HG03139 (cell line): ENCODE measurements around the gene IL31.
"Not testable (repeated sequence)": the region's sequence is repeated elsewhere in the genome, so short reads cannot be mapped to it uniquely, and the experiment has no call there.

ENCODE experiments used
- ATAC-seq: cut with Tn5 transposase; IDR thresholded peaks from one replicate; pipeline ENCODE4 v1.9.1; 2021; ENCODE audit not compliant: unreplicated experiment

IL31 gene

DNA sequence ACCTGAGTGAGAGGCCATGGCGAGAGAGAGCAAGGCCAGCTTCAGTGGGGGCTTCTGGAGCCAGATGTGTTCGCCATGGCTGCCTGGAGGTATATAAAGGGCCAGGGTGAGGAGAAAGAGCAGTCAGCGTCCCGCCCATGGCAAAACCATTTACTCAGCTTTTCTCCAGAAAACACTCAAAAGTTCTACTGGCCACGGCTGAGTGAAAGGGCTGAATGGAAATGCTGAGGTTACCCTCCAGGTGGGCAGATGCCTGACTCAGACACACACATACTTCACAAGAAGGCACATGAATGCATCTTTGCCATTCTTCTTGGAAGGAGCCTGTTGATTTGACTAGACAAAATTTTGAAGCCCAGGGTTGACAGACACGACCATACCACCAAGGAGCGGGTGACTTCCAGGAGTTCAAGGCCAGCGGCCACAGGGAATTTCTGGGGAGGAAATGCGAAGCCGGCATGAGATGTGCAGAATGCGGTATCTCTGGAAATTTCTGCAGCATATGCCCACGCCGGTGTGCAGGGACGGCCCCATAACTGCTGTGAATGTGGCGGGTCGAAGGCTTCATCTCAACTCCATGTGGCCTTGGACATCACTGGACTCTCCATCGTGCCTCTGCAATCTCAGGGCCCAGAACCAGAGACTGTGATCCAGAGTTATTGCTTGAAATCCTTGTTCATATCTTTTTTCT is at the start of gene IL31:
IL31 (minus strand) TSS at position 67 of the 691 bp plus-strand sequence; CDS start at position 18, 49 bp downstream.
- ATAC-seq: no peak

DNA sequence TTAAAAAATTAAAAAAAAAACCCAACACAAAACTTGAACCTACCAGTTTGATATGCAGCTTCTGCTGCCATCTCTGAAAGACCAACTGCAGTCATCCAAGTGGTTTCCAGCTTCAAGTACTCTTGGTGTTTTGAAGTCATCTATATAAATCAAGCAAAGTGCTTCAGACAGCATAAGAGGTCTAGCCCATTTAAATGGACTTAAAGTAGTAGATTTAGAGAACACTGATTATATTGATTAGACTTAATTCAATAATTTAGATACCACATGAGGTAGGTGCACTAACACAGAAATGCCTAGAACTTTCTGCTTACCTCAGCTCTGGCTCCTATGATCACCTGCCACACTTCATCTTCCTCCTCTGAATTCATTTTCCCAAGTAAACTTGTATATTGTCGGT is 42.4 kb upstream of the IL31 start:
- no peak for ATAC-seq

DNA sequence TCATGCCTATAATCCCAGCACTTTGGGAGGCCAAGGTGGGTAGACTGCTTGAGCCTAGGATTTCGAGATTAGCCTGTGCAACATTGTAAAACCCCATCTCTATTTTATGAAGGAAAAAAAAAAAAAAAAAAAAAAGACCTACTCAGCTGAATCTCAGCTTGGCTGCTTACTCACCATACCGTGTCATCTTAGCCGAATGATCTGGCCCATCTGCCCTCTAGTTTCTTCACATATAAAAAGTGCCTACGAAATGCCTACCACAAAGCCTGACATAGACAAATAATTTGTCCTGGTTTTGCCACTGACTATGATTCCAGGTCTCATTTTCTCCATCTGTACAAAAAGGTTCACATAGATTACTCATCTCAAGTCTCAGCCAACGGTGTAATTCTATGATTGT is 41.8 kb upstream of the IL31 start:
- ATAC-seq: no peak

DNA sequence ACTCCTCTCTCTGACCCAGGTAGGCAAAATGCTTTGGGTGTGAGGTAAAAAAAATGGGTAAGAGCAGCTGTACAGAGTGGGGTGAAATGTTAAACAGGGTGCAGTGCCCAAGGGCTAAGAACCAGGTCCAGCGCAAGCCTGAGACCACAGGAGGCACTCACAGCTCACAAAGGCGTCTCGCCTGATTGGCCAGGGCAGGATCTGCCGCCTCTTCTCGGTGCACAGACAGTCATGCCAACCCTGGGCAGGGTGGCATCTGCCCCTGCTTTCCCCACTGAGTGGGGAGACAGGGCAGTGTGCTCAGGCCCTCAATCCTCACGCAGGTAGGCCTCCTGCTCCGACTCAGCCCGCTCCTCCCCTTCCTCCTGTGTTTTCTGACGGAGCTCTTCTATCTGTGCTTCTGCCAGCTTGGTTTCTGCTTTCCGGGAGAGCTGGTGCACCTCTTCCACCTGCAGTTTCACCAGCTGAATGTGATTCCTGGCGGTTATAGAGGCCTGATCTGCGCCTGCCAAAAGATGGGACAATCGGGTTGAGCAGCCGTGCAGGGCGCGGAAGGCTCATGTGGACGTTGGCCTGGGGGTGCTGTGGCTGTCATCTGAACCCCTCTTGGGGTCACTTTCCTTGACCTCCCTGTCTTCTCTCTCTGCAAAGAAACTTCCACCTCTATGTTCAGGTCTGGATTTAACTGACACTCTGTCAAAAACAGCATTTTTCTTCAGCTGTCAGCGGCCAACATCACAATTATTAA is 34.2 kb upstream of the IL31 start:
- no peak for ATAC-seq

DNA sequence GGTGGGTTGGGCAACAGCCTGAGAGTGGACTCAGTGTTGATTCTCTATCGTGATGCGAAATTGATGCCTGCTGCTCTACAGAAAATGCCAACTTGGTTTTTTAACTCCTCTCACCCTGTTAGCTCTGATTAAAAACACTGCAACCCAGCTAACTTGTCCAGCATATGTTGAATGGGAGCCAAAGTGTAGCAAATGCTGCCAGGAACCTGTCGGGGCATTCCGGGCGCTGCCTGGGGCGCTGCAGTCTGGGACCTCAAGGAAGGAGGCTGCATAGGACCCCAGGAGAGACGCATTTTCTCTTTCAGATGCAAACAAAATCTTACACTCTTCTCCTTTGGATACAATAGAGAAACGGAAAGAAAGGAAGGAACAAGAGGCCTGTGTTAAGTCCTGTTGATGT is 33.4 kb upstream of the IL31 start:
- no peak for ATAC-seq

DNA sequence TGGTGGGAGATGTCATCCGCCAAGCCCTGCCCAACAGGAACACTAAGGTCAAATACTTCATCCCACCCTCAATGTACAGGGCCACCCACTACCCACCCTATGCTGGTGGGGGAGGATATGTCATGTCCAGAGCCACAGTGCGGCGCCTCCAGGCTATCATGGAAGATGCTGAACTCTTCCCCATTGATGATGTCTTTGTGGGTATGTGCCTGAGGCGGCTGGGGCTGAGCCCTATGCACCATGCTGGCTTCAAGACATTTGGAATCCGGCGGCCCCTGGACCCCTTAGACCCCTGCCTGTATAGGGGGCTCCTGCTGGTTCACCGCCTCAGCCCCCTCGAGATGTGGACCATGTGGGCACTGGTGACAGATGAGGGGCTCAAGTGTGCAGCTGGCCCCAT is 33.0 kb upstream of the IL31 start:
- ATAC-seq: no peak

DNA sequence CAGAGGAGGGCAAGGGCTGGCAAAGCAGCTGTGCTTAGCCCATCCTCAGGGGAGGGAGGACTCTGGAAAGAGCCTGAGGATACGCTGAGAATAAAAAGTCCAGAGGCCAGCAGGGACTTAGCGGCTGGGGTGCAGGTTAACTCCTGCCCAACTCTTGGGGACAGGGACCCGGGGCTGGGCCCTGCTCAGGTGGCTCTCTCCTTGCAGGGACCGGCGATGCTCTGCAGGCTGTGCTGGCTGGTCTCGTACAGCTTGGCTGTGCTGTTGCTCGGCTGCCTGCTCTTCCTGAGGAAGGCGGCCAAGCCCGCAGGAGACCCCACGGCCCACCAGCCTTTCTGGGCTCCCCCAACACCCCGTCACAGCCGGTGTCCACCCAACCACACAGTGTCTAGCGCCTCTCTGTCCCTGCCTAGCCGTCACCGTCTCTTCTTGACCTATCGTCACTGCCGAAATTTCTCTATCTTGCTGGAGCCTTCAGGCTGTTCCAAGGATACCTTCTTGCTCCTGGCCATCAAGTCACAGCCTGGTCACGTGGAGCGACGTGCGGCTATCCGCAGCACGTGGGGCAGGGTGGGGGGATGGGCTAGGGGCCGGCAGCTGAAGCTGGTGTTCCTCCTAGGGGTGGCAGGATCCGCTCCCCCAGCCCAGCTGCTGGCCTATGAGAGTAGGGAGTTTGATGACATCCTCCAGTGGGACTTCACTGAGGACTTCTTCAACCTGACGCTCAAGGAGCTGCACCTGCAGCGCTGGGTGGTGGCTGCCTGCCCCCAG is 32.3 kb upstream of the IL31 start:
- no peak for ATAC-seq

DNA sequence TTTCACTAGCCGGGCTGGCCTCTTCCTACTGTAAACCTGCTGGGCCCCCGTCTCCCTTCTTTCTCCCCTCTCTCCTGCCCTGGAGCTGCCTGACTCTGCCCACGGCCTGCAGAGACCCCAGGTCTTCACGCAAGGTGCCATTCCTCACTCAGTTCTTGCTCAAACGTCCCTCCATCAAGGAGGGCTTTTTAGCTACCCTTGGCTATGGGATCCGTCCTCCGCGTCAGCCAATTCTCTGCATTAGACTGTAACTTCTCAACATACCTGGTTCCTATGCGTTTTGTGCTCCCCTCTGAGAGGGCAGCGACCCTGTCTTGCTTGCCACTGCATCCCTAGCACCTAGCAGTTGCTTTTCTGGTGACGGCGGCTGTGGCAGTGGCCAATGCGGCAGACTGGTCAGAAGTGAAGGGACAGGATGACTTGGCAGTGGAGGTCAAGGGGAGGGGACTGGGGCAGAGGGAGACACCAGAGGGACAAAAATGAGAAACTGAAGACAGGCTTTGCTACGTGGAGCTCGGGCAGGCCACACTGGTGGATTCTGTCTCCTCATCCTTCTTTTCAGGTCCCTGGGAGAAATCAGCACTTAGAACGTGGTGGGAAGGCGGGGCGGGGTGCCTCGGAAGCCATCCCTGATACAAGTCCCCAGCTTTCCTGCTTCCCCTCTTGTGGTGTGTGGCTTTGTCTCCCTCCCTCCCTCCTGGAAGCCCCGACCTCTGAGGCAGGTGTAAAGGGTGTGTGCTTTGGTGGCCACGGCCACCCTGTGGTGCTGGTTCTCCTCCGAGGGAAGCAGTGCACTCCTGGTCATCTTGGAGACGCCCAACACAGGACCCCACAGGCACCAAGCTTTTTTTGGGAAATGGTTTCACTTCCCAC is 31.3 kb upstream of the IL31 start:
- ATAC-seq: no peak

DNA sequence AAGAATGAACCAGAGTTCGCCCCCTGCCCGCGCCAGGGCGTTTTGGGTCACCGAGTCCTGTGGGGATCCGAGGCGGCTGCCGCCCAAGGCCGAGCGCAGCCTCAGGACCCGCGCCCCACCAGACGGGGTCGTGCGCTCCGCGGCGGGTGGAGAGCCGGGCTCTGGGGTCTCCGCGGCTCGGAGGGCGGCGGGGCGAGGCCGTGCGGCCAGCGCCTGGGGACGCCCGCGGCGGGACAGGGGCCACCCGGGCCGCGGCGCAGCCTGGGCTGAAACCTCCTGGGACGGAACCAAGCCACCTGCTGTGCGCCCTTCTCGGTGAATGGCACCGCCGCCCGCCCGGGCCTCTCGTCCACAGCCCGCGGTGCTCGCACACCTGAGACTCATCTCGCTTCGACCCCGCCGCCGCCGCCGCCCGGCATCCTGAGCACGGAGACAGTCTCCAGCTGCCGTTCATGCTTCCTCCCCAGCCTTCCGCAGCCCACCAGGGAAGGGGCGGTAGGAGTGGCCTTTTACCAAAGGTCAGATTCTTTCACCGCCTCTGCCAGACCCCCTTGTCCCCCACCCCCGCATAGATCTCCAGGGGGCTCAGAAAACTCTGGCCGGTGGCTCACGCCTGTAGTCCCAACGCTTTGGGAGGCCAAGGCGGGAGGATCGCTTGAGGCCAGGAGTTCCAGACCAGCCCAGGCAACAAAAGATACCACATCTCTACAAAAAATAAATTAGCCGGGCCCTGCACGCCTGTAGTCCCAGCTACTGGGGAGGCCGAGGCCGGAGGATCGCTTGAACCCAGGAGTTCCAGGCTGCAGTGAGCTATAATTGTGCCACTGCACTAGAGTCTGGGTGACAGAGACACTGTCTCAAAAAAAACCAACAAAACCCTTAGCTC is 30.4 kb upstream of the IL31 start:
- ATAC-seq: no peak

DNA sequence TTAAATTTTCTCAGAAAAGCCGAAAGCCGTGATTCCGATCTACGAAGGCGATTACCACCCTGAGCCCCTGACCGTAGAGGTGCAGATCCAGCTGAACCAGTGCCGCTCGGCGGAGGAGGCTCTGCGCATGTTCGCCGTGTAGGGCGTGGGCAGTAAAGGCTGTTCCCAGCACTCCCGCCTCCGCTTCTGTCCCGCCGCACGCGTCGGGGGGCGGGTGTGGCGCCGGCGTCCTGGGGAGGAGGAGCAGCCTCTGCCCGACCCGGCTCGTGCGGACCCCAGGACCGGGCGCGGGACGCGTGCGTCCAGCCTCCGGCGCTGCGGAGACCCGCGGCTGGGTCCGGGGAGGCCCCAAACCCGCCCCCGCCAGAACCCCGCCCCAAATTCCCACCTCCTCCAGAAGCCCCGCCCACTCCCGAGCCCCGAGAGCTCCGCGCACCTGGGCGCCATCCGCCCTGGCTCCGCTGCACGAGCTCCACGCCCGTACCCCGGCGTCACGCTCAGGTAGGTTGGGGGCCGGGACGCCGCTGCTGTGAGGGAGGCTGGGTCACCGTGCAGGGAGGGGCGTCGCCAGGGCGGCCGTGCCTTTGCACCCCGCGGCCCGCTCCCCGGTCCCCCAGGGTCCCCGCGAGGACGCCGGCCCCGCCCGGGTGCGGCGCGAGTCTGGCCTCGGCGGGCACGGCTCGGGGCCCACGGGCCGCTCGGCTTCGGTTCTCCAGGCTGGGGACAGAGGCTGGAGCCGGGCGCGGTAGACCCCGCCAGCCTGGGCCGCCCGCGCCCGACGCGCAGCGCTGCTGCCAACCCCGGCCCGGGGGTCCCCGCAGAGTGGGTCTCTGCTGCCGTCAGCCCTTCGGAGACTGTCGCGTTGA is 29.5 kb upstream of the IL31 start, which contains the start of gene B3GNT4:
B3GNT4 (plus strand) TSS at position 409 of the 866 bp plus-strand sequence. CDS start 910 bp downstream, outside the sequence.
- ATAC-seq: no peak

DNA sequence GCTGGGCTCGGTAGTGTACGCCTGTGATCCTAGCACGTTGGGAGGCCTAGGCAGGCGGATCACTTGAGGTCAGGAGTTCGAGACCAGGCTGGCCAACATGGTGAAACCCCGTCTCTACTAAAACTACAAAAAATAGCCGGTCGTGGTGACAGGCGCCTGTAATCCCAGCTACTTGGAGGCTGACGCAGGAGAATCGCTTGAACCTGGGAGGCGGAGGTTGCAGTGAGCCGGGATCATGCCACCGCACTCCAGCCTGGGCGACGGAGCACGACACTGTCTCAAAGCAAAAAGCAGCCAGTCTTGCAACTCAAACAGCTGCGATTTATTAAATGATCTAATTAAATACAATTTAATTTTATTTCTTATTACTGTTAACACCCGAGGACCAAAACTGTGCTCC is 28.8 kb upstream of the IL31 start:
- ATAC-seq: not testable (repeated sequence)

DNA sequence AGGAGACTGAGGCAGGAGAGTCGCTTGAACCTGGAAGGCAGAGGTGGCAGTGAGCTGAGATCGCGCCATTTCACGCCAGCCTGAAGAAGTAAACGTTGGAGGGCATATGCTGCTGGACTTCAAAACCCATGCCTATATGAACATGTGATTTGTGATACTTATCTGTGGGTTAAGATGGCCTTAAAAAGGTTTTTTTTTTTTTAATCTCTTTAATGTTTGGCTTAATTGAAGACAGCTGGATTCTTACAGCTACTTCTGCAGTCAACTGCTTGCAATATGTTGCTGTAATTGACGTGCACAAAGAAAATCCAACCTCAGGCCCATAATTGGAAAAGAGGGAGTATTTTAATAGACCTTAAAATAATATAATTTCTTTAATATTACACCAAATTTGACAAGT is 28.0 kb upstream of the IL31 start:
- no peak for ATAC-seq

DNA sequence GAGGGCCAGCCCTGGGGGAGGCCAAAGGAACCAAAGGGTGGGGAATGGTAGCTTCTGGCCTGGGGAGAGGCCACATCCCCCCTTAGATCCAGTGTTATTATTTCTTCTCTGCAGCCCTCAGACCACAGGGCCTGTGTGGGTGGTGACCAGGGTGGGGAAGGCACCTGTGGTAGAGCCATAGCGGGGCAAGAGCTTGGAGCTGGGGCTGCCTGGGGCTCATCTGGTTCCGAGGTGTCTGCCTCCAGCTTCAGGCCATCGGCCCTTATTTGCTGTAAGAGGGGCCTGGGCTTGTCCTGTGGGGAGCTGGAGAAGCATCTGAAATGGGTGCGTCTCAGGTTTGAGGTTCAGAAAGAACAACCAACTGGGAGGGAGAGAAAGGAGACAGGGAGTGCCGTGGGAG is 27.4 kb upstream of the IL31 start:
- ATAC-seq: no peak

DNA sequence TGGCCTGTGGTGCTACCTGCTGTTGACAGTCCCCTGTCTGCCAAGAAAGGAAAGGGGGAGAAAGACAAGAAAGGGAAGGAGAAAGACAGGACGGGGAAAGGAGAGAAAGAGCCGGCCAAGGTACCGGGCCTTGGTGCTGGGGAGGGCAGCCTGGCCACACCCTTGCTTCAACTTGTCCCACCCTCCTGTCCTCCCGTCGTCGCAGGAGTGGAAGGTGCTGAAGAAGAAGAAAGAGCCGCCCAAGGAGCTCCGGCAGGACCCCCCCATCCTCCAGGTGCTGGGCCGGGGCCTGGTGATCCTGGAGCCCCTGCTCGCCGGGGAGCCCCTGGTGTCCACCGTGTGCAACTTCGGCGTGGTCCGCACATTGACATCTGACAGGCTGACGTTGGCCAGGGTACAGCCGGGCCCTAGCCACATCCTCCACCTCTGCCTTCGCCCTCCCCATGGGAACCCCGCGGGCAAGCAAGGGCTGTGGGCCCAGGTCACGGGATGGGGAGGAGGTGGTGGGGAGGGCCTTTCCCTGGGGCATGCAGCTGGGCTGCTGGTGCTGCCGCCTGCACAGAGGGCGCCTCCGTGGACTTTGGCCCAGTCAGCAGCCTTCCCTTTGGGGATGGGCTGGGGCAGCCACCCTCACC is 26.6 kb upstream of the IL31 start:
- ATAC-seq: no peak

DNA sequence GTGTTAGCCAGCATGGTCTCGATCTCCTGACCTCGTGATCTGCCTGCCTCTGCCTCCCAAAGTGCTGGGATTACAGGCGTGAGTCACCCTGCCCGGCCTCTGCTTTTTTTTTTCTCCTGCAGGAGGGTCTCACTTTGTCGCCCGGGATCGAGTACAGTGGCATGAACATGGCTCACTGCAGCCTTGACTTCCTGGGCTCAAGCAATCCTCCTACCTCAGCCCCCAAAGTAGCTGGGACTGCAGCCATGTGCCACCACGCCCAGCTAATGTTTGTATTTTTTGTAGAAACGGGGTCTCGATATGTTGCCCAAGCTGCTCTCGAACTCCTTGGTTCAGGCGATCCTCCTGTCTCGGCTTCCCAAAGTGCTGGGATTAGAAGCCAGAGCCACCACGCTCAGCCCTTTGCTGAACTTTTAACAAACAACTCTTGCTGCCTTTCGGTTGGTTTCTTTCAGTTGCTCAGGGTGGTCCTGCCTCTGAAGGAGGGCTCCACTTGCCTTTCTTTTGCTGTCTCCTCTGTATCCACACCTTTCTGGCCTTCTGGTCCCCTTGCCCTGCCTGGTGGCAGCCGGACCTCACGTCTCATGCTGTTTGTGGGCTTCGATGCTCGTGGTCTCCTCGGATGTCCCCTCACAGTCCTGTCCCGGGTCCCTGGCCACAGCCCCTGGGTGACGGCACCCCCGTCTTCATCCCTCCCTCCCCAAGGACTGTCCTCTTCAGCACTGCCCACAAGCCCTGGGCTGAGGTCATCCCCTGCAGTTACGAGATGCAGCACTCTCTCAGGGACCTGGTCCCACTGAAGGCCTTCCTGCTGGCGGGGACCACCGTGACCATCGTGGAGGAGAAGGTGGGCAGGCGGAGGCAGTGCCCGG is 25.7 kb upstream of the IL31 start:
- ATAC-seq: no peak

DNA sequence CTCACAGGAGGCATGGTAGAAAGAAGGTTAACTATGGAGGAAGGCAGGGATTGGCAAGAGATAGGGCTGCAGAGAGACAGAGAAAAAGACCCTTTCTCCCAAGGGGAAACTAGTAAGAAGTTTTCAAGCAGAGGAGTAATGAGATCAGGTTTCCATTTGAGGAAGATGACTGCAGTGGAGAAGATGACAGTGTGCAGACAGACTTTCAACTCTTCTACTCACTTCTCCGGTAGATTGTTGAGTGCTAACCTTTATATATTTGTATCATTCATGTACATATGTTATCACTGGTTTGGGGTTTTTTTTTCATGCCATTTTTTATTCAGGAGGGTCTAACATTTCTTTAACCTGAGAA is 23.6 kb upstream of the IL31 start:
- ATAC-seq: no peak

DNA sequence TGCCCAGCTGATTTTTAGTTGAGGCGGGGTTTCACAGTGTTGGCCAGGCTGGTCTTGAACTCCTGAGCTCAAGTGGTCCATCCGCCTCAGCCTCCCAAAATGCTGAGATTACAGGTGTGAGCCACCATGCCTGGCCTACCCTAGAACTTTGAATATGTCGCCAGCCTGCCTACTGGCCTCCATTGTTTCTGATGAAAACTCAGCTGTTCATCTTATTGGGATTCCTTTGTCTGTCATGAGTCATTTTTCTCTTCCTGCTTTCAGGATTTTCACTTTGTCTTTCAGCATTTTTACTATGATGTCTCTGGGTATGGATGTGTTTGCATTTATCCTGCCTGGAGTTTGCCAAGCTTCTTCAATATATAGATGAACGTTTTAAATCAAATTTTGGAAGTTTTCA is 21.4 kb upstream of the IL31 start:
- ATAC-seq: no peak

DNA sequence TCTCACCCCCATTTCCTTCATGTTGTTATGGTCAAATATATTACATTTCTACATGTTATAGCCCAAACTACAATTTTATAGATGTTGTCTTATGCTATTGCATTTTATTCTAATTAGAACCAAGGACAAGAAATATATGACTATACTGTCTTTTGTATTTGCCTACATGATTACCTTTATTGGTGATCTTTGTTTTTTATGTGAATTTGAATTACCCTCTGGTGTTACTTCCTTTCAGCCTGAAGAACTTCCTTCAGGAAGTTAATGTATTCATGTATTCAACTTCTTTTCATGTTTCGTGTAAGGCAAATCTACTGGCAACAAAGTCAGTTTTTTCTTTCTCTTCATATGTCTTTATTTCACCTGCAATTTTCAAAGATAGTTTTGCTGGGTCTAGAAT is 20.8 kb upstream of the IL31 start:
- no peak for ATAC-seq
